HG03097 (cell line): ENCODE measurements around the gene NCBP2.

Experiments used
- ATAC-seq: cut with Tn5 transposase; IDR thresholded peaks from one replicate; pipeline ENCODE4 v1.9.1; 2021; ENCODE audit not compliant: unreplicated experiment, low FRiP score

NCBP2 gene

DNA sequence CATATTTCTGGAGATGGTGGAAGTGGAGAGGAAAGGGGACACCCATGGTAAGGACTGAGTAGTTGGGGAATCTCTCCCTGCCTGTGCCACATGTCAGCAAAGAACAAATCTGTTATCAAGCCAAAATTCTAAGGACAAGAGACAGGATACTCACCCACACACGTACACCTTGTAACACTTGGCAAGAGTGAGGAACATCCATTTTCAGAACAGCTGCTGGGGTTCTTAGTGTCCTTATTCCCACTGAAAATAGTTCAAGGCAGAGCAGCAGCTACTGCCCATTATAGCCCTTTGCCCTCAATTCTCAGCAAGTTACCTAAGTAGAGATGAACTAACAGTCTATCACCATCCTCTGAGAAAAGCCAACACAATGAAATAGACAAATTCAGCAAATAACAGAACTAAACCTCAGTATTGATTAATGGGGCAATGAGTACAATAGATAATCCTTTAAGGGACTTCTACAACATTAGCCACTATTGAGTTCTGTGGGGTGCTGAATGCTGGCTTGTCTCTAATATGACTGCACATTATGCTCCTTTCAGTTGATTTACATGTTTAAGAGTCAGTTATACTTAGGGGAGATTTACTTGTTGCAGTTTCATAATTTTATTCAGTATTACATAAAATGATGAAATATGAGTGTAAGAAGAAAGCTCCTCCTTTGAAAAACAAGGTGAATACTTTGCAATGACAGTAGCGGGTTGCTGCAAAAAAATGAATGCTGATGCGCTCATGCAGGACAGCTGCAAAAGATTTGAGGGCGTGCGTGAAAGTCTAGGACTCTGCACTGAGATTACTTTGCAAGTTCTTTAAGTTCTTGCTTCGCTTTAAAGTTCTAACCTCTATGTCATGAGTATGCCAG, 52.3 kb downstream of the NCBP2 start:
- ATAC-seq, result no peak

- no peak for ATAC-seq
These were observed 56.2 kb downstream of the NCBP2 start for GRCh38 chr3:196886144-196886543.
